Measurements from ENCODE around the gene MAP3K20. TPM values are rescaled to one million over a fixed set of nuclear protein-coding genes. Genes with fewer than 3 reads are reported as not detected.

MAP3K20 gene
- total and polyA plus RNA-seq, 2 experiments from 2014 or later = 7.6 to 9.6 TPM

- TF ChIP-seq, protein P1, sequence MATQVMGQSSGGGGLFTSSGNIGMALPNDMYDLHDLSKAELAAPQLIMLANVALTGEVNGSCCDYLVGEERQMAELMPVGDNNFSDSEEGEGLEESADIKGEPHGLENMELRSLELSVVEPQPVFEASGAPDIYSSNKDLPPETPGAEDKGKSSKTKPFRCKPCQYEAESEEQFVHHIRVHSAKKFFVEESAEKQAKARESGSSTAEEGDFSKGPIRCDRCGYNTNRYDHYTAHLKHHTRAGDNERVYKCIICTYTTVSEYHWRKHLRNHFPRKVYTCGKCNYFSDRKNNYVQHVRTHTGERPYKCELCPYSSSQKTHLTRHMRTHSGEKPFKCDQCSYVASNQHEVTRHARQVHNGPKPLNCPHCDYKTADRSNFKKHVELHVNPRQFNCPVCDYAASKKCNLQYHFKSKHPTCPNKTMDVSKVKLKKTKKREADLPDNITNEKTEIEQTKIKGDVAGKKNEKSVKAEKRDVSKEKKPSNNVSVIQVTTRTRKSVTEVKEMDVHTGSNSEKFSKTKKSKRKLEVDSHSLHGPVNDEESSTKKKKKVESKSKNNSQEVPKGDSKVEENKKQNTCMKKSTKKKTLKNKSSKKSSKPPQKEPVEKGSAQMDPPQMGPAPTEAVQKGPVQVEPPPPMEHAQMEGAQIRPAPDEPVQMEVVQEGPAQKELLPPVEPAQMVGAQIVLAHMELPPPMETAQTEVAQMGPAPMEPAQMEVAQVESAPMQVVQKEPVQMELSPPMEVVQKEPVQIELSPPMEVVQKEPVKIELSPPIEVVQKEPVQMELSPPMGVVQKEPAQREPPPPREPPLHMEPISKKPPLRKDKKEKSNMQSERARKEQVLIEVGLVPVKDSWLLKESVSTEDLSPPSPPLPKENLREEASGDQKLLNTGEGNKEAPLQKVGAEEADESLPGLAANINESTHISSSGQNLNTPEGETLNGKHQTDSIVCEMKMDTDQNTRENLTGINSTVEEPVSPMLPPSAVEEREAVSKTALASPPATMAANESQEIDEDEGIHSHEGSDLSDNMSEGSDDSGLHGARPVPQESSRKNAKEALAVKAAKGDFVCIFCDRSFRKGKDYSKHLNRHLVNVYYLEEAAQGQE (IDR thresholded peaks at IDR 0.05; ENCODE audit: unreplicated experiment) = no peak
- TF ChIP-seq ZNF114 (CRISPR knock-in tag; IDR thresholded peaks at IDR 0.05) (no peak), JUNB (IDR thresholded peaks at IDR 0.05; ENCODE audit: unreplicated experiment) (no peak), CREB1 (CRISPR knock-in tag; IDR thresholded peaks at IDR 0.05; ENCODE audit: low read depth) (no peak)
Measured at GRCh38 chr2:173160618-173161017, 85.0 kb downstream of the MAP3K20 start (continued).

DNA sequence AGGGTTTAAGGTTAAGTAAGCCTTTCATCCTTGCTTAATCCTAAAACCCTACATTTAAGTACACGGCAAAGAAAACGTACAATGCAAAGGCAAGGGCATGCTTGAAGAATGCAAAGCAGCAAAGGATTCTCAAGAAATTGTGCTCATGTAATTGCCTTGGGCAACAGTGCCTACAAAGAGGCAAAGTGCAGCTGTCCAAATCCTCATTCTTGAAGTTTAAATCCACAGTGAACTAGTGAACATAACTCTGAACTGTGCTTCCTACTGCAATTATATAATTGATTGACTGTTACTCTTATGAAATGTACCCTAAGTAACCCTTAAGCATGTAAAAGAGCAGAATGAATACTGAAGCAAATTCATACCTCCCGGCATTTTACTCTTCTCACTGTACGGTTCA, 85.4 kb downstream of the MAP3K20 start:
- Mint-ChIP-seq H3K9me3 (peaks cover 11% of the 10 kb centered on the region), H3K36me3 (ENCODE audit: low read depth) (peaks cover 15% of the 10 kb centered on the region; the same call in 2 of the 3 replicates), H3K4me1 (peaks cover 4% of the 10 kb centered on the region), H3K4me3 (no peak overlapping the region), H3K27me3 (ENCODE audit: insufficient read depth, low read depth, poor library complexity) (no peaks in the 10 kb centered on the region), H3K27ac (no peak overlapping the region)
- Histone ChIP-seq H3K27me3 (ENCODE audit: insufficient read depth) (no peaks in the 10 kb centered on the region), H3K9me2 (ENCODE audit: insufficient read depth) (0 out of 2 replicates have a peak, but pooled peaks cover 1% of the 10 kb centered on the region), H3F3A (replicated peaks; ENCODE audit: low read depth) (no peaks in the 10 kb centered on the region), H4K20me1 (replicated peaks; ENCODE audit: insufficient read depth) (no peaks in the 10 kb centered on the region), H3K79me2 (replicated peaks; ENCODE audit: insufficient read depth) (no peaks in the 10 kb centered on the region), H3K36me3 (ENCODE audit: insufficient read depth) (no peaks in the 10 kb centered on the region), H2AFZ (no peak overlapping the region), H3K4me1 (ENCODE audit: insufficient read depth) (no peaks in the 10 kb centered on the region), H3K4me3 (no peak overlapping the region), H3K27ac (ENCODE audit: low read depth) (no peak overlapping the region), H3K4me2 (no peak overlapping the region)
- no peak for DNase-seq (ENCODE audit: low spot score)
- no peak for ATAC-seq
- TF ChIP-seq ZNF462 (CRISPR knock-in tag; IDR thresholded peaks at IDR 0.05) (no peak), JUNB (IDR thresholded peaks at IDR 0.05; ENCODE audit: unreplicated experiment) (no peak), POLR2AphosphoS5 (IDR thresholded peaks at IDR 0.05; ENCODE audit: low read depth) (no peak), EZH2phosphoT487 (IDR thresholded peaks at IDR 0.05; ENCODE audit: unreplicated experiment) (no peak), ZNF114 (CRISPR knock-in tag; IDR thresholded peaks at IDR 0.05) (no peak), EZH2 (IDR thresholded peaks at IDR 0.05; ENCODE audit: low read depth, unreplicated experiment) (no peak), STAT1 (IDR thresholded peaks at IDR 0.05; ENCODE audit: unreplicated experiment) (no peak), CREB1 (CRISPR knock-in tag; IDR thresholded peaks at IDR 0.05; ENCODE audit: low read depth) (no peak)
- TF ChIP-seq, protein P1 (IDR thresholded peaks at IDR 0.05; ENCODE audit: unreplicated experiment) = no peak
- TF ChIP-seq, protein P2, sequence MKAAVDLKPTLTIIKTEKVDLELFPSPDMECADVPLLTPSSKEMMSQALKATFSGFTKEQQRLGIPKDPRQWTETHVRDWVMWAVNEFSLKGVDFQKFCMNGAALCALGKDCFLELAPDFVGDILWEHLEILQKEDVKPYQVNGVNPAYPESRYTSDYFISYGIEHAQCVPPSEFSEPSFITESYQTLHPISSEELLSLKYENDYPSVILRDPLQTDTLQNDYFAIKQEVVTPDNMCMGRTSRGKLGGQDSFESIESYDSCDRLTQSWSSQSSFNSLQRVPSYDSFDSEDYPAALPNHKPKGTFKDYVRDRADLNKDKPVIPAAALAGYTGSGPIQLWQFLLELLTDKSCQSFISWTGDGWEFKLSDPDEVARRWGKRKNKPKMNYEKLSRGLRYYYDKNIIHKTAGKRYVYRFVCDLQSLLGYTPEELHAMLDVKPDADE (IDR thresholded peaks at IDR 0.05) = no peak
